Tibial nerve (tissue), 4 donors: ENCODE measurements around the gene PPP2R1B. TPM values are rescaled to one million over a fixed set of nuclear protein-coding genes. Genes with fewer than 3 reads are reported as not detected.
A peak's percentile ranks its signal among the peaks of the same experiment; 100 is the strongest.
"Not testable (repeated sequence)": the region's sequence is repeated elsewhere in the genome, so short reads cannot be mapped to it uniquely, and the experiment has no call there.

Experiments
- DNase-seq, 2 donors: peaks; one replicate each; pipeline ENCODE4 v3.0.0-alpha.2; 2019; ENCODE audit warnings: low spot score in 2 of 2
- H3K27ac ChIP-seq, 4 donors: fragments of 200-600 bp; sonication (generic) in 3 of 4; one replicate each; pipeline ENCODE4 v1.5.1; 2017 to 2019; ENCODE audit warnings: mild to moderate bottlenecking in 1 of 4
- H3K27me3 ChIP-seq, 2 donors: fragments of 200-600 bp; sonication (generic) in 1 of 2; one replicate each; pipeline versions ENCODE4 v1.5.1 to v1.6.0; 2017 to 2019
- H3K36me3 ChIP-seq, 3 donors: fragments of 200-600 bp; sonication (generic); one replicate each; pipeline ENCODE4 v1.5.1; 2018 to 2019
- H3K4me1 ChIP-seq, 4 donors: fragments of 200-600 bp; sonication (generic) in 3 of 4; one replicate each; pipeline ENCODE4 v1.5.1; 2017 to 2019
- H3K4me3 ChIP-seq, 4 donors: fragments of 200-600 bp; sonication (generic) in 3 of 4; one replicate each; pipeline ENCODE4 v1.5.1; 2017 to 2019; ENCODE audit warnings: mild to moderate bottlenecking in 1 of 4, moderate library complexity in 1 of 4
- H3K9me3 ChIP-seq, 4 donors: fragments of 200-600 bp; sonication (generic) in 3 of 4; one replicate each; pipeline ENCODE4 v1.5.1; 2017 to 2019
- EP300 ChIP-seq, 2 donors: sonication (generic); formaldehyde crosslinking; IDR thresholded peaks; one replicate each; pipeline ENCODE4 v1.6.1; 2017; ENCODE audit warnings: antibody characterized with exemption in 2 of 2, mild to moderate bottlenecking in 1 of 2
- POLR2A ChIP-seq, 2 donors: fragments of 450-650 bp; IDR thresholded peaks; one replicate each; pipeline ENCODE4 v1.6.1; 2017; ENCODE audit warnings: antibody characterized with exemption in 2 of 2, mild to moderate bottlenecking in 2 of 2, moderate library complexity in 2 of 2
- whole genome bisulfite sequencing, 2 donors: methylation state at CpG; one replicate each; pipeline ENCODE4 v1.1.5; 2018; 5-methylcytosine and 5-hydroxymethylcytosine counted together
- total RNA-seq, 4 donors: library from RNA; depleted of rRNA; stranded (reverse); fragments of >200 nt; gene quantifications; one replicate each; pipeline ENCODE4 v1.1.0, GENCODE V29; 2016
- TF ChIP-seq, protein P1 (sequence below), 5 experiments: fragments of 200-600 bp in 3 of 5; fragments of 450-650 bp in 2 of 5; sonication (generic) in 3 of 5; IDR thresholded peaks; one replicate each; pipeline ENCODE4 v1.5.1; 2016 to 2019; ENCODE audit warnings: antibody characterized with exemption in 5 of 5, mild to moderate bottlenecking in 3 of 5, moderate library complexity in 2 of 5

Gene PPP2R1B
- total RNA-seq, 4 donors from 2014 or later, result 20.8 to 41.4 (median 25.1) TPM

DNA sequence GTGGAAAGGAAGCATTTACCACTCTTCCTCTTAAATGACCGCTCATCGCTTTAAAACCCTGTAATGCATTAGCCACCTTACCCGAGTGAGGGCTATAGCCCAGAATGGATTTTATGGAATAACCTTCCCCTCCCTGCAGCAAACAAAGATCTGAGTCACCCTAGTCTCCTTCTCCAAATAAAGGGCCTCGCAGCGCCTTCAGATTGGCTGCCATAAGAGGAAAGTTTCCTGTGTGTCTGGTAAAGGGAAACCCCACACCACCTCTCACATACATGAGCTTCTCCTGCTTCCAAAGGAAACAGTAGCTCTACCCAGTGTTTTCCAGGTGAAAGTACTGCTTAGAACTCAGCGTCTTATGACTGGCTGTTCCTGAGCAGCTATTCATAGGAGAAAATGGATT lies 47.8 kb downstream of the PPP2R1B start:
- Histone ChIP-seq H3K27me3 (no peaks in the 10 kb centered on the region), H3K36me3 (peaks cover 0 to 66% (median 29%) of the 10 kb centered on the region in 3 donors), H3K9me3 (no peaks in the 10 kb centered on the region), H3K4me1 (peaks cover 0 to 26% (median 2%) of the 10 kb centered on the region in 4 donors), H3K27ac (peak overlapping the region in 2 of 4 donors; percentile 47 to 60), H3K4me3 (no peak overlapping the region)
- WGBS, 2 donors, result 50 to 67% methylated on average over 6 of the region's 6 CpGs
- DNase-seq, result no peak
- TF ChIP-seq EP300 (IDR thresholded peaks at IDR 0.05) (peak in 1 of 2 donors; percentile 13), POLR2A (IDR thresholded peaks at IDR 0.05) (no peak)

DNA sequence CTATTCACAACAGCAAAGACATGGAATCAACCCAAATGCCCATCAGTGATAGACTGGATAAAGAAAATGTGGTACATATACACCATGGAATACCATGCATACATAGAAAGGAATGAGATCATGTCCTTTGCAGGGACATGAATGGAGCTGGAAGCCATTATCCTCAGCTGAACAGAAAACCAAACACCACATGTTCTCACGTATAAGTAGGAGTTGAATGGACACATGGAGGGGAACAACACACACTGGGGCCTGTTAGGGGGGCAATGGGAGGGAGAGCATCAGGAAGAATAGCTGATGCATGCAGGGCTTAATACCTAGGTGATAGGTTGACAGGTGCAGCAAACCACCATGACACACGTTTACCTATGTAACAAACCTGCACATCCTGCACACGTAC lies 48.5 kb downstream of the PPP2R1B start:
- WGBS, 2 donors, result 88 to 89% methylated on average over 3 of the region's 3 CpGs

DNA sequence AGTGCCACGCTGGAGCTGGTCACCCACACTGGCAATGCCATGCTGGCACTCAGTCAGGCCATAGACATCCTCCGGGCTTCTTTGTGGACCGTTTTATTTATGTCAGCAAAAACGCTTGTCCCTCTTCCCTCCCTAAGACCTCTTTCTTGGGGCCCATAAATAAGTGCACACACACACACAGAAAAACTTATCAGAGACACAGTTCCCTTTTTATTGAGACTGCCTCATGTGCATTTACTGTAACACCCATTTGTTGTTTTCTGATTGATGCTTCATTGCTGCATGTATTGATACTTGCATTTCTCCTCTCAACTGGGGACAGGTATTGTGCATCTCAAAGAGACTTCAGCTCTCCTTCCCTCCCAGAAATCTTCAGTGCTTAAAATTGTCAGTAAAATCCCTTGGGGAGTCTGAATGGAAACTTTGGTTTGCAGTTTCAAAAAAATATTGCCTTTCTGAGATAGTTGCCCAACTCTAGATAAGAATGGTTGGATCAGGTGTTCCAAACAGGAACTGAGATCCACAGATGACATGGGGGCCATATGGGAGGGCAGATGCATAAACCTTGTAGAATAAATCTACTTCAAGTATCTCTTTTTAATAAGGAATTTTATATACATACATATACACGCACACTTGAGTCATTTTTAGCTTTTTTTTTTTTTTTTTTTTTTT lies 50.9 kb downstream of the PPP2R1B start:
- no peaks in the 10 kb centered on the region for H3K27me3 ChIP-seq
- no peaks in the 10 kb centered on the region for H3K9me3 ChIP-seq
- peaks cover 0 to 20% (median 2%) of the 10 kb centered on the region in 4 donors for H3K4me1 ChIP-seq
- TF ChIP-seq, protein P1, sequence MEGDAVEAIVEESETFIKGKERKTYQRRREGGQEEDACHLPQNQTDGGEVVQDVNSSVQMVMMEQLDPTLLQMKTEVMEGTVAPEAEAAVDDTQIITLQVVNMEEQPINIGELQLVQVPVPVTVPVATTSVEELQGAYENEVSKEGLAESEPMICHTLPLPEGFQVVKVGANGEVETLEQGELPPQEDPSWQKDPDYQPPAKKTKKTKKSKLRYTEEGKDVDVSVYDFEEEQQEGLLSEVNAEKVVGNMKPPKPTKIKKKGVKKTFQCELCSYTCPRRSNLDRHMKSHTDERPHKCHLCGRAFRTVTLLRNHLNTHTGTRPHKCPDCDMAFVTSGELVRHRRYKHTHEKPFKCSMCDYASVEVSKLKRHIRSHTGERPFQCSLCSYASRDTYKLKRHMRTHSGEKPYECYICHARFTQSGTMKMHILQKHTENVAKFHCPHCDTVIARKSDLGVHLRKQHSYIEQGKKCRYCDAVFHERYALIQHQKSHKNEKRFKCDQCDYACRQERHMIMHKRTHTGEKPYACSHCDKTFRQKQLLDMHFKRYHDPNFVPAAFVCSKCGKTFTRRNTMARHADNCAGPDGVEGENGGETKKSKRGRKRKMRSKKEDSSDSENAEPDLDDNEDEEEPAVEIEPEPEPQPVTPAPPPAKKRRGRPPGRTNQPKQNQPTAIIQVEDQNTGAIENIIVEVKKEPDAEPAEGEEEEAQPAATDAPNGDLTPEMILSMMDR (IDR thresholded peaks at IDR 0.05), result no peak
- TF ChIP-seq EP300 (IDR thresholded peaks at IDR 0.05), result no peak
- no peak for TF ChIP-seq POLR2A (IDR thresholded peaks at IDR 0.05)
- no peak for DNase-seq
- no peak overlapping the region for H3K27ac ChIP-seq
- H3K4me3 ChIP-seq, result no peak overlapping the region
- 53 to 58% methylated on average over 5 of the region's 5 CpGs for WGBS, 2 donors
- H3K36me3 ChIP-seq, result peaks cover 0 to 65% (median 8%) of the 10 kb centered on the region in 3 donors

More for the DNA sequence above, 48.5 kb downstream of the PPP2R1B start:
- Histone ChIP-seq H3K36me3 (peaks cover 0 to 66% (median 23%) of the 10 kb centered on the region in 3 donors), H3K4me1 (peaks cover 0 to 26% (median 2%) of the 10 kb centered on the region in 4 donors)
- H3K9me3 ChIP-seq, H3K4me3 ChIP-seq, H3K27me3 ChIP-seq, DNase-seq, H3K27ac ChIP-seq: not testable (repeated sequence)

DNA sequence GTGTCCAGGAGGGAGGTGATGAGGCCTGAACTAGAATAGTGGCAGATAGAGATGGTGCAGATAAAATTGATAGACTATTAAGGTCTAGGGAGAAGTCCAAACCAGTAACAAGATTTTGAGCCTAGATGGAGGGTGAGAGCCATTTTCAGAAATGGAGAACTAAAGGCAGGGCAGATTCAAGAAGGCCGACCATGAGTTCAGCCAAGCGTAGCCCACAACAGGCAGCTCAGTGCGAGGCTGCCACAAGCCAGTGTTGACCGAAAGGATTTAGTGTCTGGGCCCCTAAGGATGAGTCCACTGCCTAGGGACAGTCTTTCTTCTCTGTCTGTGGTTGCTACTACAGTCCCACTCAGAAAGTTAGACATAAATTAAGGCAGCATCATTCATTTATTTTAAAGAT lies 51.7 kb downstream of the PPP2R1B start:
- H3K27ac ChIP-seq, result no peak overlapping the region
- no peak for TF ChIP-seq POLR2A (IDR thresholded peaks at IDR 0.05)
- TF ChIP-seq, protein P1 (IDR thresholded peaks at IDR 0.05), result no peak
- no peak for TF ChIP-seq EP300 (IDR thresholded peaks at IDR 0.05)
- H3K27me3 ChIP-seq, result no peaks in the 10 kb centered on the region
- H3K4me1 ChIP-seq, result peaks cover 0 to 20% (median 2%) of the 10 kb centered on the region in 4 donors
- H3K9me3 ChIP-seq, result no peaks in the 10 kb centered on the region
- 92 to 95% methylated on average over 4 of the region's 4 CpGs for WGBS, 2 donors
- no peak overlapping the region for H3K4me3 ChIP-seq
- H3K36me3 ChIP-seq, result peaks cover 0 to 63% (median 1%) of the 10 kb centered on the region in 3 donors
- DNase-seq, result no peak

DNA sequence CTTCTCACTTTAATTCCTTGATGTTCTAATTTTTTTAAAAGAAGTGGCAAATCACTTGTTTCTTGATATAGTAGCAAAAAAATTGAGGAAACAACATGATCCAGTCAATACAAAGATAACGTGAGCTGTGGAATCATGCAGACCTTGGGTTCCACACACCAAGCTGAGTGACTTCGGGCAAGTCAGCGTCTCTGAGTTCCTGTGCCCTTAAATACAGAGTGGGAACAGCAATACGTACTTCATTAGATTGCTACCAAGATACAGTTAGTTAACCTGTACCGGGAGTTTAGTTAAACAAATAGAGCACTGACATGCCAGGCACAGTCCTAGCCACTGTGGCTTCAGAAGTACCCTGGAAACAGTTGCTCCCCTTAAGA lies 58.5 kb downstream of the PPP2R1B start:
- no peak for TF ChIP-seq EP300 (IDR thresholded peaks at IDR 0.05)
- TF ChIP-seq, protein P1 (IDR thresholded peaks at IDR 0.05), result no peak
- TF ChIP-seq POLR2A (IDR thresholded peaks at IDR 0.05), result no peak
- Histone ChIP-seq H3K9me3 (no peaks in the 10 kb centered on the region), H3K27me3 (no peaks in the 10 kb centered on the region), H3K36me3 (peaks cover 3 to 80% (median 15%) of the 10 kb centered on the region in 3 donors), H3K27ac (peak overlapping the region in 2 of 4 donors; percentile 12 to 16), H3K4me3 (no peak overlapping the region), H3K4me1 (peaks cover 0 to 18% (median 0%) of the 10 kb centered on the region in 4 donors)
- WGBS, 2 donors, result 89 to 94% methylated on average over 5 of the region's 5 CpGs
- DNase-seq, result no peak

DNA sequence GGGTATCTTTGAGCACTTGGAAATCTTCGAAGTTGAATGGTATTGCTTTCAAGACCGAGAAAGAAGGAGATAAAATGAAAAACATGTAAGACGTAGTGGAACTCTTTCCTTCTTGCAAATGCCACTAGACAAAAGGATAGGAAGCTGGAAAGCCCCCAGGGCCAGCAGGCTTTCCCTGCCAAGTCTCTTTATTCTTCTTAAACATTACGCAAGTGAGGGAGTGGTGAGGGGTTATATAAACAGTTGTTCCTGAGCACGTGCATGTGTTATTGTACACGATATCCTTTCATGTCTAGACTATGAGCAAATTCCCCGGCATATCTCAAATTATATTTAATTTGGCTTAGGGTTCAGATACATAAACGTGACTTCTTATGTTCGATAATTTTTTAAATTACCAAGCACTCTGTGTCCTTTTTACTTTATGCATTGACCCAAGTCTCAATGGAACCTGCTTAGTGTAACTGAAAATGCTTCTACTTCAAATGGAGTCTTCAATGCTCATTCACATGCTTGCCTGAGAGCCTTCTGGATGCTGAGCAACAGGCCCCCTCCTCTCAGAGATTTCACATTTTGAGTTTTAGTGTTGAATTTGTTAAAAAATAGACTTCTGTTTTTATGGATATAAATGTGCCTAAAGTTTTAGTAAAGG lies 59.0 kb downstream of the PPP2R1B start:
- H3K36me3 ChIP-seq, result peaks cover 3 to 80% (median 18%) of the 10 kb centered on the region in 3 donors
- peak overlapping the region in 1 of 4 donors; percentile 16 for H3K27ac ChIP-seq

More for the DNA sequence above, 59.0 kb downstream of the PPP2R1B start:
- Histone ChIP-seq H3K27me3 (no peaks in the 10 kb centered on the region), H3K4me3 (no peak overlapping the region), H3K9me3 (no peaks in the 10 kb centered on the region), H3K4me1 (peaks cover 0 to 18% (median 0%) of the 10 kb centered on the region in 4 donors)
- TF ChIP-seq POLR2A (IDR thresholded peaks at IDR 0.05), result no peak
- TF ChIP-seq EP300 (IDR thresholded peaks at IDR 0.05), result peak; percentile 72 to 80
- 29 to 30% methylated on average over 9 of the region's 9 CpGs for WGBS, 2 donors
- DNase-seq, result peak in 1 of 2 donors; percentile 39
